GM20000 (cell line): ENCODE measurements around the gene MAGI2.

ENCODE experiments used
- DNase-seq: peaks from one replicate; pipeline ENCODE4 v3.0.0; 2012; ENCODE audit warnings: low spot score
- CTCF ChIP-seq: IDR thresholded peaks from 2 replicates; pipeline ENCODE4 v1.5.1; 2012; ENCODE audit warnings: mild to moderate bottlenecking, control low read depth; ENCODE audit errors: extremely low read depth, missing control alignments

MAGI2 gene

GRCh38 chr7:78779788-78780187, 673.7 kb downstream of the MAGI2 start:
- TF ChIP-seq CTCF = no peak

GRCh38 chr7:78777829-78778228, 675.6 kb downstream of the MAGI2 start:
- no peak for TF ChIP-seq CTCF
- no peak for DNase-seq

More at GRCh38 chr7:78779788-78780187, 673.7 kb downstream of the MAGI2 start:
- DNase-seq = no peak

- no peak for TF ChIP-seq CTCF
- DNase-seq = no peak
These were observed 682.8 kb downstream of the MAGI2 start for GRCh38 chr7:78770422-78771410.

- TF ChIP-seq CTCF = no peak
- DNase-seq = peak; percentile 6
These were observed 683.9 kb downstream of the MAGI2 start for GRCh38 chr7:78769481-78770101.

GRCh38 chr7:78768859-78769258, 684.6 kb downstream of the MAGI2 start:
- TF ChIP-seq CTCF = no peak
- no peak for DNase-seq

GRCh38 chr7:78765943-78766729, 687.3 kb downstream of the MAGI2 start:
- TF ChIP-seq CTCF = no peak
- no peak for DNase-seq
